KMS-11 (cell line): ENCODE data around the gene CDH24.

Experiments used
- H2AFZ ChIP-seq: fragments of 200-600 bp; sonication (generic); 2 replicates; pipeline ENCODE4 v1.6.1; 2016; ENCODE audit warnings: antibody characterized with exemption, mixed run types, low read depth
- H3K27ac ChIP-seq: fragments of 200-600 bp; sonication (generic); 2 replicates; pipeline ENCODE4 v1.6.1; 2016; ENCODE audit warnings: mild to moderate bottlenecking, mixed run types
- H3K27me3 ChIP-seq: fragments of 200-600 bp; sonication (generic); 2 replicates; pipeline ENCODE4 v1.6.1; 2017; ENCODE audit warnings: mild to moderate bottlenecking, low read depth, mixed run types, moderate library complexity; ENCODE audit not compliant: insufficient read depth
- H3K36me3 ChIP-seq: fragments of 200-600 bp; sonication (generic); 2 replicates; pipeline ENCODE4 v1.6.1; 2017; ENCODE audit warnings: mild to moderate bottlenecking, mixed run types; ENCODE audit not compliant: insufficient read depth
- H3K4me1 ChIP-seq: fragments of 200-600 bp; sonication (generic); 2 replicates; pipeline ENCODE4 v1.6.1; 2016; ENCODE audit warnings: mild to moderate bottlenecking, low read depth, mixed run types; ENCODE audit not compliant: poor library complexity, severe bottlenecking
- H3K4me2 ChIP-seq: fragments of 200-600 bp; sonication (generic); 2 replicates; pipeline ENCODE4 v1.7.0; 2016; ENCODE audit warnings: mild to moderate bottlenecking, mixed run types
- H3K4me3 ChIP-seq: fragments of 200-600 bp; sonication (generic); IDR thresholded peaks from 2 replicates; pipeline ENCODE4 v1.6.1; 2017; ENCODE audit warnings: low read depth, low read length, mixed read lengths; ENCODE audit not compliant: insufficient read depth
- H3K79me2 ChIP-seq: fragments of 200-600 bp; sonication (generic); 2 replicates; pipeline ENCODE4 v1.6.1; 2016; ENCODE audit warnings: low read depth, mixed run types; ENCODE audit not compliant: insufficient read depth
- H3K9ac ChIP-seq: fragments of 200-600 bp; sonication (generic); 2 replicates; pipeline ENCODE4 v1.6.1; 2016; ENCODE audit warnings: mild to moderate bottlenecking, mixed run types
- H4K20me1 ChIP-seq: fragments of 200-600 bp; sonication (generic); 2 replicates; pipeline ENCODE4 v1.6.1; 2016; ENCODE audit warnings: mild to moderate bottlenecking, mixed run types; ENCODE audit not compliant: insufficient read depth
- CTCF ChIP-seq: fragments of 200-600 bp; sonication (generic); conservative IDR thresholded peaks from 2 replicates; pipeline ENCODE4 v1.6.1; 2017; ENCODE audit warnings: low read depth, mild to moderate bottlenecking, antibody characterized with exemption, low read length, moderate library complexity, mixed read lengths

The CDH24 gene

GRCh38 chr14:23056145-23056955 lies 970 bp downstream of the CDH24 start:
- Histone ChIP-seq H3K27ac (peak overlapping the region; percentile 35), H2AFZ (peak overlapping the region; percentile 44; the same call in 1 of the 2 replicates), H3K79me2 (no peaks in the 10 kb centered on the region), H4K20me1 (no peaks in the 10 kb centered on the region), H3K9ac (peak overlapping the region; percentile 12; the same call in 1 of the 2 replicates), H3K4me3 (no peak overlapping the region), H3K4me1 (peaks cover 12% of the 10 kb centered on the region), H3K27me3 (no peaks in the 10 kb centered on the region), H3K4me2 (peak overlapping the region; percentile 96), H3K36me3 (no peaks in the 10 kb centered on the region)
- TF ChIP-seq CTCF = peak; percentile 68

- Histone ChIP-seq H3K9ac (no peak overlapping the region; the same call in 1 of the 2 replicates), H3K36me3 (no peaks in the 10 kb centered on the region), H2AFZ (peak overlapping the region; percentile 44; the same call in 1 of the 2 replicates), H3K79me2 (no peaks in the 10 kb centered on the region), H3K4me3 (no peak overlapping the region), H3K27me3 (no peaks in the 10 kb centered on the region), H4K20me1 (no peaks in the 10 kb centered on the region), H3K27ac (peak overlapping the region; percentile 35), H3K4me1 (peaks cover 12% of the 10 kb centered on the region), H3K4me2 (peak overlapping the region; percentile 96)
- no peak for TF ChIP-seq CTCF
These were observed 1.6 kb downstream of the CDH24 start for GRCh38 chr14:23055621-23056144.

- no peaks in the 10 kb centered on the region for H3K36me3 ChIP-seq
- TF ChIP-seq CTCF = no peak
- peak overlapping the region; percentile 96; the same call in 1 of the 2 replicates for H3K4me2 ChIP-seq
These were observed 2.2 kb downstream of the CDH24 start for GRCh38 chr14:23055147-23055550.

GRCh38 chr14:23054000-23054811 lies 3.1 kb downstream of the CDH24 start:
- Histone ChIP-seq H3K27me3 (no peaks in the 10 kb centered on the region), H3K4me2 (no peak overlapping the region), H4K20me1 (no peaks in the 10 kb centered on the region), H2AFZ (no peak overlapping the region), H3K9ac (no peak overlapping the region), H3K27ac (no peak overlapping the region), H3K79me2 (no peaks in the 10 kb centered on the region), H3K36me3 (no peaks in the 10 kb centered on the region), H3K4me3 (no peak overlapping the region), H3K4me1 (peaks cover 12% of the 10 kb centered on the region)
- no peak for TF ChIP-seq CTCF

More at GRCh38 chr14:23055147-23055550, 2.2 kb downstream of the CDH24 start:
- no peaks in the 10 kb centered on the region for H3K79me2 ChIP-seq
- H3K4me3 ChIP-seq = no peak overlapping the region
- H4K20me1 ChIP-seq = no peaks in the 10 kb centered on the region
- H3K27me3 ChIP-seq = no peaks in the 10 kb centered on the region
- no peak overlapping the region for H2AFZ ChIP-seq
- H3K27ac ChIP-seq = no peak overlapping the region
- no peak overlapping the region for H3K9ac ChIP-seq
- H3K4me1 ChIP-seq = peaks cover 12% of the 10 kb centered on the region
